NT2/D1 (cell line): ENCODE data around the gene C9orf50.

ENCODE experiments used
- SUZ12 ChIP-seq: IDR thresholded peaks from 2 replicates; pipeline ENCODE4 v1.6.1; 2011; ENCODE audit not compliant: insufficient read length, insufficient read depth; ENCODE audit errors: extremely low read depth
- ZNF274 ChIP-seq: IDR thresholded peaks from 2 replicates; pipeline ENCODE4 v1.6.1; 2011; ENCODE audit warnings: mild to moderate bottlenecking, low read depth, low read length

DNA sequence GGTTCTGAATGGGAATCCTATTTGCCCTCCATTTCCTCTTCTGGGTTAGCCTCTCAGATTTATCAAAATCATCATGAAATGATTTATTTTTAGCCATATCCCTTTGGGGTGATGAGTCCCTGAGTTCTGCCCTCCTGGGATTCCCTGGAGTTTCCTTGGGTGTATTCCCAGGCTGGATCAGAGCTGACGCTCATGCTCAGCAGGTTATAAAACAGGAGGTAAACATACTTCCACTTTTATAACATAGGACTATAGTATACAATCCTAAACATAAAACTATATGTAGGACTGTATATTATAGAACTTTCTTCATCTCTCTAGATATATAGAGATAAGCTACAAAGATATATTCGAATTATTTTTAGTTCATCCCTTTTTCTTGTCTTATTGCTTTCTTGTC lies 40.1 kb upstream of the C9orf50 start:
- TF ChIP-seq ZNF274 = no peak
- TF ChIP-seq SUZ12 = no peak
